GM23248 (cell line): ENCODE results near the gene RIPK3. TPM values are rescaled to one million over a fixed set of nuclear protein-coding genes. Genes with fewer than 3 reads are reported as not detected.

Experiments used
- DNase-seq: peaks from one replicate; pipeline ENCODE4 v3.0.0-alpha.2; 2015
- H2AFZ ChIP-seq: fragments of 200-600 bp; sonication (generic); 2 replicates; pipeline ENCODE4 v1.6.1; 2016; ENCODE audit warnings: antibody characterized with exemption
- H3F3A ChIP-seq: fragments of 200-600 bp; sonication (generic); 2 replicates; pipeline ENCODE4 v1.6.1; 2016; ENCODE audit warnings: mild to moderate bottlenecking, antibody characterized with exemption, mixed run types; ENCODE audit not compliant: insufficient read depth
- H3K27ac ChIP-seq: fragments of 200-600 bp; sonication (generic); 2 replicates; pipeline ENCODE4 v1.5.1; 2016; ENCODE audit warnings: mild to moderate bottlenecking
- H3K27me3 ChIP-seq: fragments of 200-600 bp; sonication (generic); replicated peaks from 2 replicates; pipeline ENCODE4 v1.6.1; 2016; ENCODE audit warnings: mild to moderate bottlenecking; ENCODE audit not compliant: insufficient read depth
- H3K36me3 ChIP-seq: fragments of 200-600 bp; sonication (generic); 2 replicates; pipeline ENCODE4 v1.6.1; 2016; ENCODE audit warnings: low read depth, mild to moderate bottlenecking
- H3K4me1 ChIP-seq: fragments of 200-600 bp; sonication (generic); 2 replicates; pipeline ENCODE4 v1.6.1; 2016; ENCODE audit warnings: mild to moderate bottlenecking; ENCODE audit not compliant: insufficient read depth
- H3K4me2 ChIP-seq: fragments of 200-600 bp; sonication (generic); one replicate; pipeline ENCODE4 v1.6.1; 2016; ENCODE audit warnings: mild to moderate bottlenecking; ENCODE audit not compliant: unreplicated experiment
- H3K4me3 ChIP-seq: fragments of 200-600 bp; sonication (generic); 2 replicates; pipeline ENCODE4 v1.5.1; 2016; ENCODE audit warnings: mild to moderate bottlenecking
- H3K79me2 ChIP-seq: fragments of 200-600 bp; sonication (generic); 2 replicates; pipeline ENCODE4 v1.6.1; 2016; ENCODE audit warnings: mild to moderate bottlenecking; ENCODE audit not compliant: insufficient read depth
- H3K9ac ChIP-seq: fragments of 200-600 bp; sonication (generic); 2 replicates; pipeline ENCODE4 v1.6.1; 2016; ENCODE audit warnings: mild to moderate bottlenecking
- H3K9me2 ChIP-seq: fragments of 200-600 bp; sonication (generic); 2 replicates; pipeline ENCODE4 v1.6.1; 2016; ENCODE audit warnings: mixed run types, mild to moderate bottlenecking, moderate library complexity; ENCODE audit not compliant: insufficient read depth
- H3K9me3 ChIP-seq: fragments of 200-600 bp; sonication (generic); one replicate; pipeline ENCODE4 v1.6.1; 2017; ENCODE audit warnings: low read depth
- H4K20me1 ChIP-seq: fragments of 200-600 bp; sonication (generic); 2 replicates; pipeline ENCODE4 v1.6.0; 2016; ENCODE audit not compliant: insufficient read depth
- EZH2 ChIP-seq: fragments of 200-600 bp; sonication (generic); IDR thresholded peaks from 2 replicates; pipeline ENCODE4 v1.6.1; 2018; ENCODE audit warnings: antibody characterized with exemption, mild to moderate bottlenecking; ENCODE audit not compliant: insufficient read depth, poor library complexity, severe bottlenecking
- EZH2phosphoT487 ChIP-seq: fragments of 200-600 bp; sonication (generic); IDR thresholded peaks from 2 replicates; pipeline ENCODE4 v1.6.1; 2018; ENCODE audit warnings: antibody characterized with exemption, moderate library complexity, mild to moderate bottlenecking, low read depth; ENCODE audit not compliant: insufficient read depth
- WGBS, 2 experiments: methylation state at CpG; one replicate each; pipeline ENCODE4 v1.1.6; 2015 to 2017; ENCODE audit warnings: low lambda C conversion rate in 2 of 2, low coverage in 1 of 2; ENCODE audit errors: missing lambda C conversion rate in 2 of 2; 5-methylcytosine and 5-hydroxymethylcytosine counted together
- in situ Hi-C: fragments of 300-500 bp; cut with MboI; formaldehyde crosslinking; loops from 2 replicates; pipeline ENCODE4 v1.15.0; 2020
- polyA plus RNA-seq: library from polyadenylated mRNA; unstranded; fragments of >200 nt; fragmentation: Nextera tagmentation; extraction: Ambion mirVana; gene quantifications from 2 replicates; pipeline ENCODE4 v1.2.1, GENCODE V29; 2016
- total RNA-seq: library from RNA; depleted of rRNA; stranded (reverse); fragments of >200 nt; shearing (Covaris generic); gene quantifications from 2 replicates; pipeline ENCODE4 v1.2.3, GENCODE V29; 2014

The RIPK3 gene
- total and polyA plus RNA-seq, 2 experiments from 2014 or later, result 2.2 to 5.1 TPM

DNA sequence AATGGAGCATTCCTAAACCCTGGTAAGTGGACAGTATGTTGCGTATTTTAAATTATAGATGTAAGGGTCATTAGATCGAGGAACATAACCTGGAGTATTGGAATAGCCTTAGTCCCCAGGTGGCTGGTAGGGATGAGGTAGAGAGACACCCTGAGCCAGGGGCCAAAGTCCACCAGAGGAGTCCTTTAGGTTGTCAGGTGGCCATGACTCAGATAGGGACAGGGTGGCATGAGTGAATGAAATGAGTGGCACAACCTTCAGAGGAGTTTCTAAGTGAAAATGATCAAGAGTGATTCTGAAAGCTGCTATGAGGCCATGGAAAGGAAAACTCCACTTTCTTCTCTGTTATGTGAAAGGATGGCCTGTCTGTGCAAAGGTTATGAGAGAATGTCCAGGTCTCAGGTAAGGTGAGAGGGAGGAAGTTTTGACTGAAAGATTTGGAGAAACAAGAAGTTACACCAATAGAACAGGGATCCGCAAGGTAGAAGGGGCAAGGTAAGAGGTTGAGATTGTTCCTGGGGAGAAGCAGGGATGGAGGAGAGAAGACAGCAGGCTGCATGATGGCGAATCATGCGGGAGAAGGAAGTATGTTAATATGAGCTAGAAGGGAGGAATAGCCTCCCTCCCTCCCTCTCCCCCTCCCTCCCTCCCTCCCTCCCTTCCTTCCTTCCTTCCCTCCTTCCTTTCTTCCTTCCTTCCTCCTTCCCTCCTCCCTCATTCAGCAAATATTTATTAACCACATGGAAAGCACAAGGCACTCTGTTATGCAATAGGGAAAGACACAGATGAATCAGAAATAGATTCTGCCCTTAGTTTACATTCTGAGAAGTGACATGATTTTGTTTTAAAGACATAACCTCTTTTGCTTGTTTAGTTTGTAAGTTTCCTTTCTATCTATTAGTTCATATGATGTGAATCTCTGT lies 14.0 kb upstream of the RIPK3 start:
- Histone ChIP-seq H3K9me3 (no peaks in the 10 kb centered on the region), H3K27me3 (no peaks in the 10 kb centered on the region), H3K27ac (peak overlapping the region; percentile 68), H2AFZ (no peak overlapping the region), H3K9me2 (no peaks in the 10 kb centered on the region), H3K79me2 (no peaks in the 10 kb centered on the region), H4K20me1 (no peaks in the 10 kb centered on the region), H3K4me3 (no peak overlapping the region), H3K4me1 (peaks cover 25% of the 10 kb centered on the region), H3K4me2 (peak overlapping the region; percentile 38), H3K9ac (peak overlapping the region; percentile 2; the same call in 1 of the 2 replicates), H3F3A (peaks cover 24% of the 10 kb centered on the region), H3K36me3 (no peaks in the 10 kb centered on the region)
- TF ChIP-seq EZH2phosphoT487 (no peak), EZH2 (no peak)
- in situ Hi-C loops, result no loop called here
- DNase-seq, result peak; percentile 79
- WGBS, 2 experiments, result 69 to 78% methylated on average over 5 of the region's 5 CpGs

DNA sequence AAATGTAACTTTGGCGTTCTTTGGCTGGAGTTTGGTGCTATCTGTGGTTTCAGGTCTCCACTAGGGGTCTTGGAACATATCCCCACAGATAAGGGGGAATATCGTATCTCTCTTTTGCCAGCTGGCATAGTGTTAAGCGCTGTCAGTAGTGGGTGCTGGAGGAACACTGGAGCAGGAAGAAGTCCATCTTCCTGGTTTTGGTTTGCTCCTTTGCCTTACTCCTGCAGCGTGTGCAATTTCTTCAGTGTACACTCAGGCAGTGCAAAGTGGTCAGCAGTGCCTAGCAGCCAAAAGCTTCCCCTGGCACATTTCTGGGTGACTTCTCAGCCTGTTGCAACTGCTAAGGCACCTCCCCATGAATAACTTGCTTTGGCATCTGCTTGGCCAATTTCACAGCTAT lies 11.7 kb upstream of the RIPK3 start:
- H3K27me3 ChIP-seq, result no peaks in the 10 kb centered on the region
- H3K4me3 ChIP-seq, result no peak overlapping the region
- peaks cover 25% of the 10 kb centered on the region for H3K4me1 ChIP-seq
- H3K27ac ChIP-seq, result peak overlapping the region; percentile 57
- TF ChIP-seq EZH2 (no peak), EZH2phosphoT487 (no peak)
- H3K9ac ChIP-seq, result no peak overlapping the region
- peak; percentile 89 for DNase-seq
- H3K36me3 ChIP-seq, result no peaks in the 10 kb centered on the region
- H3F3A ChIP-seq, result peaks cover 24% of the 10 kb centered on the region
- H4K20me1 ChIP-seq, result no peaks in the 10 kb centered on the region
- H3K9me3 ChIP-seq, result no peaks in the 10 kb centered on the region
- no peaks in the 10 kb centered on the region for H3K9me2 ChIP-seq
- in situ Hi-C loops, result no loop called here
- no peaks in the 10 kb centered on the region for H3K79me2 ChIP-seq
- 60 to 65% methylated on average over 4 of the region's 4 CpGs for WGBS, 2 experiments
- no peak overlapping the region for H2AFZ ChIP-seq
- H3K4me2 ChIP-seq, result peak overlapping the region; percentile 16

DNA sequence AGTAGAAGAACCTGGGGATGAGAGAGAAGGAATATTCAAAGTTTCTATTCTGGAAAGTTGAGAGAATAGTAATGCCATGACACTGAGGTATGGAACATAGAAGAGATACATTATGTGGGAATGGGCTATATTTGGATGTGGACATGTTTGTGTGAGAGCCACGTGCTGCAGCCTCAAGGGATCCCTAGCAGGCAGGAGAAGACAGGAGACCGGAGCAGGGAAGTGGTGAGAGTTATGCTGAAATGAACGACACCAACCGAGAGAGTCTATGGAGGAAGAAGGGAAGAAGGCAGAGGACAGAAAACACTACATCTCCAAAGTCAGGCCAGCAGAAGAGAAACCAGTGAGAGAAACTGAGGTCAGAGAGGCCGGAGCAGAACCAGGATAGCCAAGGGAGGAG lies 10.0 kb upstream of the RIPK3 start:
- Histone ChIP-seq H4K20me1 (no peaks in the 10 kb centered on the region), H2AFZ (no peak overlapping the region), H3K4me2 (no peak overlapping the region), H3K9ac (no peak overlapping the region), H3K4me3 (no peak overlapping the region), H3K27me3 (no peaks in the 10 kb centered on the region), H3K27ac (no peak overlapping the region), H3K4me1 (peaks cover 25% of the 10 kb centered on the region), H3K9me3 (no peaks in the 10 kb centered on the region), H3K79me2 (no peaks in the 10 kb centered on the region), H3F3A (peaks cover 17% of the 10 kb centered on the region), H3K36me3 (no peaks in the 10 kb centered on the region), H3K9me2 (no peaks in the 10 kb centered on the region)
- TF ChIP-seq EZH2phosphoT487, result no peak
- TF ChIP-seq EZH2, result no peak
- DNase-seq, result no peak
- WGBS, 2 experiments, result 76 to 78% methylated on average over 5 of the region's 5 CpGs
- in situ Hi-C loops, result no loop called here

- Histone ChIP-seq H3K4me3 (no peak overlapping the region), H3K4me2 (no peak overlapping the region), H3K4me1 (peaks cover 15% of the 10 kb centered on the region), H3K27ac (no peak overlapping the region), H3K9me2 (no peaks in the 10 kb centered on the region), H3K27me3 (no peaks in the 10 kb centered on the region), H3K9me3 (no peaks in the 10 kb centered on the region), H2AFZ (no peak overlapping the region), H4K20me1 (no peaks in the 10 kb centered on the region), H3K36me3 (no peaks in the 10 kb centered on the region), H3K9ac (no peak overlapping the region), H3K79me2 (no peaks in the 10 kb centered on the region), H3F3A (peaks cover 12% of the 10 kb centered on the region)
- WGBS, 2 experiments, result 96% methylated on average over 2 of the region's 2 CpGs
- TF ChIP-seq EZH2, result no peak
- DNase-seq, result no peak
- in situ Hi-C loops, result no loop called here
These were observed 8.4 kb upstream of the RIPK3 start for GRCh38 chr14:24348186-24348585.
